ENCODE measurements around the gene UNC80. TPM values are rescaled to one million over a fixed set of nuclear protein-coding genes. Genes with fewer than 3 reads are reported as not detected.

Gene UNC80
- total and polyA plus RNA-seq, 2 donors (not counting 1 experiment from before 2014, with no cell fraction given), result not detected

- H3K79me2 ChIP-seq (ENCODE audit: control insufficient read depth, insufficient read depth, low read length), result no peaks in the 10 kb centered on the region
- ATAC-seq (ENCODE audit: low read depth) (no peak), DNase-seq (no peak)
- Mint-ChIP-seq H3K4me1 (no peaks in the 10 kb centered on the region), H3K4me3 (no peak overlapping the region), H3K27ac (no peak overlapping the region), H3K9me3 (ENCODE audit: insufficient read depth) (no peaks in the 10 kb centered on the region), H3K27me3 (peaks cover 8% of the 10 kb centered on the region)
- no peaks in the 10 kb centered on the region for H3K9me3 ChIP-seq (ENCODE audit: control extremely low read depth in 1 of 3, control insufficient read depth in 2 of 3, insufficient read depth in 1 of 3, low read length in 2 of 3)
- no peaks in the 10 kb centered on the region for H3K4me1 ChIP-seq (ENCODE audit: control insufficient read depth in 2 of 2, insufficient read depth in 2 of 2, low read length in 2 of 2)
- no peak overlapping the region for H3K9ac ChIP-seq (ENCODE audit: low read length)
- TF ChIP-seq EZH2 (IDR thresholded peaks at IDR 0.05; ENCODE audit: borderline replicate concordance, insufficient read depth, low read depth, low read length, poor library complexity, severe bottlenecking) (no peak), CTCF (IDR thresholded peaks at IDR 0.05) (no peak)
- no peak overlapping the region for H3K27ac ChIP-seq (ENCODE audit: low read length in 2 of 2)
- no peak overlapping the region for H3K4me2 ChIP-seq (replicated peaks; ENCODE audit: low read depth, low read length, poor library complexity, severe bottlenecking)
- WGBS (ENCODE audit: insufficient coverage), result 93% methylated on average over 2 of the region's 5 CpGs
- H3K4me3 ChIP-seq (ENCODE audit: control extremely low read depth in 1 of 5, extremely low read depth in 1 of 5, insufficient read depth in 1 of 5, low read depth in 2 of 5, low read length in 4 of 5), result no peak overlapping the region
- no peak overlapping the region for H2AFZ ChIP-seq (ENCODE audit: insufficient read depth, low read depth, low read length, poor library complexity, severe bottlenecking)
- H3K36me3 ChIP-seq (replicated peaks in 1 of 2; ENCODE audit: control extremely low read depth in 1 of 2, control insufficient read depth in 1 of 2, extremely low read depth in 1 of 2, insufficient read depth in 2 of 2, low read length in 1 of 2), result no peaks in the 10 kb centered on the region
- CTCF ChIA-PET, result interaction anchor here (0.7 to 1.8 kb wide), 2 partner anchors 18 to 645 kb away, joined by 3 to 4 read pairs; no protein-coding TSS in a partner anchor
- H4K20me1 ChIP-seq (ENCODE audit: control insufficient read depth, insufficient read depth, low read length, poor library complexity, severe bottlenecking), result no peaks in the 10 kb centered on the region
- H3K27me3 ChIP-seq (replicated peaks in 1 of 4; ENCODE audit: control extremely low read depth in 1 of 4, control insufficient read depth in 3 of 4, insufficient read depth in 4 of 4, low read length in 3 of 4), result no peaks in the 10 kb centered on the region
- POLR2A ChIA-PET, result no interaction called here
- intact Hi-C loops (cut with micrococcal nuclease), result no loop called here
These were observed 171.4 kb downstream of the UNC80 start for GRCh38 chr2:209942936-209943605.

GRCh38 chr2:209943776-209944175, 172.1 kb downstream of the UNC80 start:
- H2AFZ ChIP-seq (ENCODE audit: insufficient read depth, low read depth, low read length, poor library complexity, severe bottlenecking), result no peak overlapping the region
- H3K36me3 ChIP-seq (replicated peaks in 1 of 2; ENCODE audit: control extremely low read depth in 1 of 2, control insufficient read depth in 1 of 2, extremely low read depth in 1 of 2, insufficient read depth in 2 of 2, low read length in 1 of 2), result no peaks in the 10 kb centered on the region
- Mint-ChIP-seq H3K4me1 (no peaks in the 10 kb centered on the region), H3K27ac (no peak overlapping the region), H3K27me3 (peaks cover 8% of the 10 kb centered on the region), H3K4me3 (no peak overlapping the region), H3K9me3 (ENCODE audit: insufficient read depth) (no peaks in the 10 kb centered on the region)
- H3K9ac ChIP-seq (ENCODE audit: low read length), result no peak overlapping the region
- no peaks in the 10 kb centered on the region for H3K27me3 ChIP-seq (replicated peaks in 1 of 4; ENCODE audit: control extremely low read depth in 1 of 4, control insufficient read depth in 3 of 4, insufficient read depth in 4 of 4, low read length in 3 of 4)
- no peak overlapping the region for H3K4me3 ChIP-seq (ENCODE audit: control extremely low read depth in 1 of 5, extremely low read depth in 1 of 5, insufficient read depth in 1 of 5, low read depth in 2 of 5, low read length in 4 of 5)
- no peaks in the 10 kb centered on the region for H3K4me1 ChIP-seq (ENCODE audit: control insufficient read depth in 2 of 2, insufficient read depth in 2 of 2, low read length in 2 of 2)
- ChIA-PET CTCF (interaction anchor here (1.8 kb wide), 1 partner anchor 17 kb away, joined by 4 read pairs; no protein-coding TSS in a partner anchor), POLR2A (no interaction called here)
- intact Hi-C loops (cut with micrococcal nuclease), result no loop called here
- TF ChIP-seq CTCF (IDR thresholded peaks at IDR 0.05) (no peak), EZH2 (IDR thresholded peaks at IDR 0.05; ENCODE audit: borderline replicate concordance, insufficient read depth, low read depth, low read length, poor library complexity, severe bottlenecking) (no peak)
- no peak overlapping the region for H3K27ac ChIP-seq (ENCODE audit: low read length in 2 of 2)
- H3K9me3 ChIP-seq (ENCODE audit: control extremely low read depth in 1 of 3, control insufficient read depth in 2 of 3, insufficient read depth in 1 of 3, low read length in 2 of 3), result no peaks in the 10 kb centered on the region
- ATAC-seq (ENCODE audit: low read depth) (no peak), DNase-seq (no peak)
- H3K79me2 ChIP-seq (ENCODE audit: control insufficient read depth, insufficient read depth, low read length), result no peaks in the 10 kb centered on the region
- no peaks in the 10 kb centered on the region for H4K20me1 ChIP-seq (ENCODE audit: control insufficient read depth, insufficient read depth, low read length, poor library complexity, severe bottlenecking)
- H3K4me2 ChIP-seq (replicated peaks; ENCODE audit: low read depth, low read length, poor library complexity, severe bottlenecking), result no peak overlapping the region

Data from B cell (primary cell).